ENCODE measurements around the gene CRMP1. TPM values are rescaled to one million over a fixed set of nuclear protein-coding genes. Genes with fewer than 3 reads are reported as not detected.

CRMP1 gene
- polyA plus RNA-seq, 1 donor (not counting 4 experiments of a cell fraction or from before 2014, with no cell fraction given), result 0.03 TPM

GRCh38 chr4:5787311-5787710, 105.6 kb downstream of the CRMP1 start:
- peaks cover 24 to 27% of the 10 kb centered on the region in 2 experiments for H3K36me3 ChIP-seq (ENCODE audit: control insufficient read depth in 2 of 2, extremely low read depth in 1 of 2, insufficient read depth in 2 of 2, low read length in 2 of 2)
- no peaks in the 10 kb centered on the region for H3K4me1 ChIP-seq (ENCODE audit: control insufficient read depth, extremely low read depth, insufficient read depth, low read length)
- no peak for DNase-seq (ENCODE audit: low read depth, low spot score)
- no peaks in the 10 kb centered on the region for H3K79me2 ChIP-seq (ENCODE audit: control insufficient read depth, insufficient read depth, low read length)
- no peaks in the 10 kb centered on the region for H3K27me3 ChIP-seq (ENCODE audit: control insufficient read depth, extremely low read depth, insufficient read depth, low read length)
- H3K9me3 ChIP-seq (ENCODE audit: control insufficient read depth, low read depth, low read length), result no peaks in the 10 kb centered on the region
- no peak overlapping the region for H3K4me2 ChIP-seq (ENCODE audit: control insufficient read depth, extremely low read depth, insufficient read depth, low read depth, low read length)
- H3K9me1 ChIP-seq (ENCODE audit: control insufficient read depth, extremely low read depth, insufficient read depth, low read length), result no peaks in the 10 kb centered on the region
- H4K20me1 ChIP-seq (ENCODE audit: control insufficient read depth, extremely low read depth, insufficient read depth, low read length), result no peaks in the 10 kb centered on the region
- H3K27ac ChIP-seq (ENCODE audit: control insufficient read depth, insufficient read depth, low read length), result no peak overlapping the region
- FAIRE-seq, result no peak
- TF ChIP-seq, protein P1, sequence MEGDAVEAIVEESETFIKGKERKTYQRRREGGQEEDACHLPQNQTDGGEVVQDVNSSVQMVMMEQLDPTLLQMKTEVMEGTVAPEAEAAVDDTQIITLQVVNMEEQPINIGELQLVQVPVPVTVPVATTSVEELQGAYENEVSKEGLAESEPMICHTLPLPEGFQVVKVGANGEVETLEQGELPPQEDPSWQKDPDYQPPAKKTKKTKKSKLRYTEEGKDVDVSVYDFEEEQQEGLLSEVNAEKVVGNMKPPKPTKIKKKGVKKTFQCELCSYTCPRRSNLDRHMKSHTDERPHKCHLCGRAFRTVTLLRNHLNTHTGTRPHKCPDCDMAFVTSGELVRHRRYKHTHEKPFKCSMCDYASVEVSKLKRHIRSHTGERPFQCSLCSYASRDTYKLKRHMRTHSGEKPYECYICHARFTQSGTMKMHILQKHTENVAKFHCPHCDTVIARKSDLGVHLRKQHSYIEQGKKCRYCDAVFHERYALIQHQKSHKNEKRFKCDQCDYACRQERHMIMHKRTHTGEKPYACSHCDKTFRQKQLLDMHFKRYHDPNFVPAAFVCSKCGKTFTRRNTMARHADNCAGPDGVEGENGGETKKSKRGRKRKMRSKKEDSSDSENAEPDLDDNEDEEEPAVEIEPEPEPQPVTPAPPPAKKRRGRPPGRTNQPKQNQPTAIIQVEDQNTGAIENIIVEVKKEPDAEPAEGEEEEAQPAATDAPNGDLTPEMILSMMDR (optimal IDR thresholded peaks at IDR 0.05 in 1 of 3, IDR thresholded peaks at IDR 0.05 in 1 of 3, conservative IDR thresholded peaks at IDR 0.05 in 1 of 3; ENCODE audit: extremely low read depth in 1 of 3, insufficient read depth in 2 of 3, low read length in 3 of 3), result no peak
- TF ChIP-seq EZH2 (IDR thresholded peaks at IDR 0.05; ENCODE audit: low read length), result no peak
- no peak overlapping the region for H3K4me3 ChIP-seq (ENCODE audit: control insufficient read depth in 2 of 3, extremely low read depth in 1 of 3, insufficient read depth in 2 of 3, low read depth in 1 of 3, low read length in 3 of 3)
- no peak overlapping the region for H3K9ac ChIP-seq (ENCODE audit: control insufficient read depth, extremely low read depth, insufficient read depth, low read length)
- H2AFZ ChIP-seq (ENCODE audit: control insufficient read depth, low read length), result no peak overlapping the region
- dilution Hi-C loops (cut with MboI; ENCODE audit: extremely low pct_ligation_motif_present, low sequenced_read_pairs), result no loop called here

- H3K4me1 ChIP-seq (ENCODE audit: control insufficient read depth, extremely low read depth, insufficient read depth, low read length), result no peaks in the 10 kb centered on the region
- H3K36me3 ChIP-seq (ENCODE audit: control insufficient read depth in 2 of 2, extremely low read depth in 1 of 2, insufficient read depth in 2 of 2, low read length in 2 of 2), result peaks cover 23 to 30% of the 10 kb centered on the region in 2 experiments
- DNase-seq (ENCODE audit: low read depth, low spot score) (no peak), FAIRE-seq (no peak)
- H3K27ac ChIP-seq (ENCODE audit: control insufficient read depth, insufficient read depth, low read length), result no peak overlapping the region
- H3K27me3 ChIP-seq (ENCODE audit: control insufficient read depth, extremely low read depth, insufficient read depth, low read length), result no peaks in the 10 kb centered on the region
- H3K79me2 ChIP-seq (ENCODE audit: control insufficient read depth, insufficient read depth, low read length), result no peaks in the 10 kb centered on the region
- no peak overlapping the region for H3K4me2 ChIP-seq (ENCODE audit: control insufficient read depth, extremely low read depth, insufficient read depth, low read depth, low read length)
- no peaks in the 10 kb centered on the region for H3K9me1 ChIP-seq (ENCODE audit: control insufficient read depth, extremely low read depth, insufficient read depth, low read length)
- no peak overlapping the region for H3K9ac ChIP-seq (ENCODE audit: control insufficient read depth, extremely low read depth, insufficient read depth, low read length)
- no peaks in the 10 kb centered on the region for H3K9me3 ChIP-seq (ENCODE audit: control insufficient read depth, low read depth, low read length)
- dilution Hi-C loops (cut with MboI; ENCODE audit: extremely low pct_ligation_motif_present, low sequenced_read_pairs), result no loop called here
- no peak for TF ChIP-seq EZH2 (IDR thresholded peaks at IDR 0.05; ENCODE audit: low read length)
- TF ChIP-seq, protein P1 (optimal IDR thresholded peaks at IDR 0.05 in 1 of 3, IDR thresholded peaks at IDR 0.05 in 1 of 3, conservative IDR thresholded peaks at IDR 0.05 in 1 of 3; ENCODE audit: extremely low read depth in 1 of 3, insufficient read depth in 2 of 3, low read length in 3 of 3), result no peak
- no peak overlapping the region for H2AFZ ChIP-seq (ENCODE audit: control insufficient read depth, low read length)
- no peak overlapping the region for H3K4me3 ChIP-seq (ENCODE audit: control insufficient read depth in 2 of 3, extremely low read depth in 1 of 3, insufficient read depth in 2 of 3, low read depth in 1 of 3, low read length in 3 of 3)
- H4K20me1 ChIP-seq (ENCODE audit: control insufficient read depth, extremely low read depth, insufficient read depth, low read length), result no peaks in the 10 kb centered on the region
Observed at GRCh38 chr4:5785806-5786680, 106.8 kb downstream of the CRMP1 start.

All from keratinocyte (primary cell).